ENCODE measurements around the gene ABHD6.

- TF ChIP-seq POLR2A (IDR thresholded peaks at IDR 0.05): no peak
- TF ChIP-seq CTCF (IDR thresholded peaks at IDR 0.05): no peak
Observed at GRCh38 chr3:58299075-58299474, 61.5 kb downstream of the ABHD6 start.
